Thoracic aorta (tissue), 2 donors: ENCODE results near the gene MIER2. TPM values are rescaled to one million over a fixed set of nuclear protein-coding genes. Genes with fewer than 3 reads are reported as not detected.

Experiments
- ATAC-seq: fragments of 150-250 bp; one replicate; pipeline ENCODE4 v1.8.0; 2017; ENCODE audit warnings: low read depth; ENCODE audit not compliant: insufficient number of reproducible peaks, low FRiP score
- DNase-seq: peaks from one replicate; pipeline ENCODE4 v3.0.0-alpha.2; 2020; ENCODE audit warnings: low spot score
- H3K27ac ChIP-seq, 2 donors: fragments of 200-600 bp; sonication (generic); 1 replicate in 1 of 2; 2 replicates in 1 of 2; pipeline ENCODE4 v1.5.1; 2016; ENCODE audit warnings: mild to moderate bottlenecking in 2 of 2, moderate library complexity in 2 of 2
- H3K27me3 ChIP-seq: fragments of 200-600 bp; sonication (generic); replicated peaks from 2 replicates; pipeline ENCODE4 v1.6.0; 2016; ENCODE audit warnings: mild to moderate bottlenecking; ENCODE audit not compliant: insufficient read depth
- H3K36me3 ChIP-seq: fragments of 200-600 bp; sonication (generic); one replicate; pipeline ENCODE4 v1.5.1; 2016
- H3K4me1 ChIP-seq, 2 donors: fragments of 200-600 bp; sonication (generic); 1 replicate in 1 of 2; 2 replicates in 1 of 2; pipeline versions ENCODE4 v1.5.1 to v1.6.0; 2016; ENCODE audit warnings: low read depth in 2 of 2, mild to moderate bottlenecking in 1 of 2; ENCODE audit not compliant: control insufficient read depth in 1 of 2
- H3K4me3 ChIP-seq: fragments of 200-600 bp; sonication (generic); 2 replicates; pipeline ENCODE4 v1.5.1; 2016; ENCODE audit warnings: mild to moderate bottlenecking
- H3K9me3 ChIP-seq: fragments of 200-600 bp; sonication (generic); 2 replicates; pipeline ENCODE4 v1.5.1; 2016
- total RNA-seq, 2 donors: library from RNA; depleted of rRNA; stranded (reverse); fragments of >200 nt; gene quantifications; one replicate each; pipeline versions ENCODE4 v1.1.0 to v1.2.3, GENCODE V29; 2016
- TF ChIP-seq, protein P1 (sequence below): fragments of 200-600 bp; sonication (generic); IDR thresholded peaks from one replicate; pipeline ENCODE4 v1.5.1; 2019; ENCODE audit warnings: antibody characterized with exemption

Gene MIER2
- total RNA-seq, 2 donors from 2014 or later: 8.8 to 43.6 TPM

DNA sequence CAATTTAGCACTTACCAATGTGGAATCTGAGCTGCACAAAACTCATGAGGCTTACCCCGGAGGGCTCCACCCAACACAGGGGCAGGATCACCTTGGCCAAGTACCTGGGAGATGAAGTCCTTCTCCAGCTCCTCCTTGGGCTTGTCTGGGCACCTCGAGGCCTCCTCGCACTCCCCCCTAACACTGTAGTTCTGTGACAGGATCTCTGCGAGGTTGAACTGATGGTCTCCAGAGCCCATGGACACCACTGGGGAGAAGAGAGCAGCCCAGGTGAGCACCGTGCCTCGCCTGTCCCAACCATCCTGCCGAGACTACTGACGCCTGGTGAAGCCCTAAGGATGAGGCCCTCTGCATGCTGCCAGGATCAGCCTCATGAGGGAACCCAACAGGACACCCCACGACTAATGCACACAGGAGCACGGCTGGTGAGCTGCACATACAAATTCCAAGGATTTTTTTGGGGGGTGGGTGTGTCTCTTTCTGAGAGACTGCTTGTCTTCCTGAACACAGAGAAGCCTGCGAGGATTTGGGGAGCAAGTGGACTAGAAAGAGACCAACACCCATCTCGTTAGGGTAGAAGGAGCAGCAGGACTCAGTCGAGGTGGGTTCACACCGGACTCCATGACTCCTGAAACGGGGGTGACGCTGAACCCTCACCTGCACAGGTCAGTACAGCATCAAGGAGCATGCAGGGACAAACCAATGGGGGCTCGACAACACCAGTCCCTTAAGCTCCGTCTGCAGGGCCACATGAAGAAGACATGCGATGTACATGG, 10.1 kb downstream of the MIER2 start:
- no peak overlapping the region for H3K4me3 ChIP-seq
- ATAC-seq (no peak), DNase-seq (no peak)
- H3K27ac ChIP-seq: no peak overlapping the region
- H3K36me3 ChIP-seq: peaks cover 26% of the 10 kb centered on the region
- TF ChIP-seq, protein P1, sequence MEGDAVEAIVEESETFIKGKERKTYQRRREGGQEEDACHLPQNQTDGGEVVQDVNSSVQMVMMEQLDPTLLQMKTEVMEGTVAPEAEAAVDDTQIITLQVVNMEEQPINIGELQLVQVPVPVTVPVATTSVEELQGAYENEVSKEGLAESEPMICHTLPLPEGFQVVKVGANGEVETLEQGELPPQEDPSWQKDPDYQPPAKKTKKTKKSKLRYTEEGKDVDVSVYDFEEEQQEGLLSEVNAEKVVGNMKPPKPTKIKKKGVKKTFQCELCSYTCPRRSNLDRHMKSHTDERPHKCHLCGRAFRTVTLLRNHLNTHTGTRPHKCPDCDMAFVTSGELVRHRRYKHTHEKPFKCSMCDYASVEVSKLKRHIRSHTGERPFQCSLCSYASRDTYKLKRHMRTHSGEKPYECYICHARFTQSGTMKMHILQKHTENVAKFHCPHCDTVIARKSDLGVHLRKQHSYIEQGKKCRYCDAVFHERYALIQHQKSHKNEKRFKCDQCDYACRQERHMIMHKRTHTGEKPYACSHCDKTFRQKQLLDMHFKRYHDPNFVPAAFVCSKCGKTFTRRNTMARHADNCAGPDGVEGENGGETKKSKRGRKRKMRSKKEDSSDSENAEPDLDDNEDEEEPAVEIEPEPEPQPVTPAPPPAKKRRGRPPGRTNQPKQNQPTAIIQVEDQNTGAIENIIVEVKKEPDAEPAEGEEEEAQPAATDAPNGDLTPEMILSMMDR: no peak
- H3K27me3 ChIP-seq: no peaks in the 10 kb centered on the region
- H3K4me1 ChIP-seq: no peaks in the 10 kb centered on the region
- H3K9me3 ChIP-seq: peaks cover 4% of the 10 kb centered on the region

- DNase-seq (no peak), ATAC-seq (no peak)
- Histone ChIP-seq H3K4me3 (no peak overlapping the region), H3K9me3 (peaks cover 4% of the 10 kb centered on the region), H3K27ac (no peak overlapping the region), H3K36me3 (peaks cover 56% of the 10 kb centered on the region), H3K4me1 (no peaks in the 10 kb centered on the region), H3K27me3 (no peaks in the 10 kb centered on the region)
- TF ChIP-seq, protein P1: no peak
These were observed 14.1 kb downstream of the MIER2 start for GRCh38 chr19:330503-330902.

DNA sequence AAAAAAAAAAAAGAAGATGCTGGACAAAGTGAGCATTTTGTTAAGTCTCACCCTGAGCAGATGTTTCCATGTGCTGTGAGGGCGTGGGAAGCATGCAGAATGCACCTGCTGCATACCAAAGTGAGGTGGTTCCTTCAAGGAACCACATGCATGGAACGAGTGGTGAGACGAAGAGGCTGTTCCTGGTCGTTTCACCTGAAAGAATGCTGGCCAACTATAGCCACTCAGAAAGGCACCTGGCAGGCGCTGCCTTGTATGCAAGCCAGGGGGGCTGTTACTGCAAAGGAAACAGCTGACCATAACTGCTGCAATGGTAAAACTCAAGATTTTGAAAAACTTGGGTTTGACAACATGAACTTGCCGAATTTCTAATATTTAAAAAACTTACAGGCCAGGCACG, 14.7 kb downstream of the MIER2 start:
- TF ChIP-seq, protein P1: no peak
- Histone ChIP-seq H3K27ac (no peak overlapping the region), H3K36me3 (peaks cover 62% of the 10 kb centered on the region), H3K4me3 (no peak overlapping the region), H3K4me1 (no peaks in the 10 kb centered on the region), H3K27me3 (no peaks in the 10 kb centered on the region), H3K9me3 (peaks cover 4% of the 10 kb centered on the region)
- ATAC-seq (no peak), DNase-seq (no peak)

GRCh38 chr19:328025-328505, 16.5 kb downstream of the MIER2 start:
- no peak for ATAC-seq
- TF ChIP-seq, protein P1: no peak
- Histone ChIP-seq H3K4me3 (no peak overlapping the region), H3K4me1 (no peaks in the 10 kb centered on the region), H3K27ac (no peak overlapping the region), H3K27me3 (no peaks in the 10 kb centered on the region), H3K36me3 (peaks cover 58% of the 10 kb centered on the region), H3K9me3 (peaks cover 4% of the 10 kb centered on the region)
- no peak for DNase-seq

DNA sequence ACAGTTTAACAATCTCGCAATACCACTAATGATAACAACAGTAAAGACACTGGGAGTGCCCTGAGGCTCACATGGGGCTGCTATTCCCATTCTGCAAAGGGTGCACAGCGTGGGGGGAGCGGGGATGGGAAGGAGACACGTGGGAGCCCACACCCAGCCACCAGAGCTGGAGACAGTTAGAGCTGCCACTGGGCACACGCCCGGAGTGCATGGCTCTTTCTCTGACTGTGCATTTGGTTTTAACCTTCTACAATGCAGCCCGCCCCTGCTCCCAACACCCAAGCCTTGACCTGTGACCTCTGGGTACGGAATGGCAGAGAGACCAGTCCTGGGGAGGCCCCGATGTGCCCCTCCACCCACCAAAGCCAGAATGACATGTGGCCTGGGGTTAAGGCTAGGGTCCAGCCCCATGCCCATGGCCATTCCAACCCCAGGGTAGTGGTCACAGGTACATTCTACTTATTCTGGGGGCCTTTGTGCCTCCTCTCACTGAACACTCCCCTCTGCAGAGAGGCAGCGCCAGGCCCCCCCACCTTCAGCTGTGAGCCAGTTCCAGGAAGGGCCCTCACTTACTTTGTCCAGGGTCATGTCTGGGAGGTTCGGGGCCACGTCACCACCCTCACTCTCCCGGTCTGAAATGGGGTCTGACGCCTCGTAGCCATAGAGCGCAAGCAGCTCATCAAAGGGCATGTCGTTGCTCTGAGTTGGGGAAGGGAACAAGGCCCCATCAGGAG, 17.1 kb downstream of the MIER2 start:
- Histone ChIP-seq H3K4me1 (no peaks in the 10 kb centered on the region), H3K9me3 (peaks cover 4% of the 10 kb centered on the region), H3K36me3 (peaks cover 58% of the 10 kb centered on the region), H3K27me3 (no peaks in the 10 kb centered on the region), H3K27ac (no peak overlapping the region), H3K4me3 (no peak overlapping the region)
- no peak for ATAC-seq
- TF ChIP-seq, protein P1: no peak
- DNase-seq: no peak
